B cell (primary cell): ENCODE data around the gene TMOD4. TPM values are rescaled to one million over a fixed set of nuclear protein-coding genes. Genes with fewer than 3 reads are reported as not detected.

Source experiments
- ATAC-seq: fragments of 200-7000 bp; cut with Tn5 transposase; one replicate; pipeline ENCODE4 v1.10.0; 2021; ENCODE audit warnings: low read depth, mild to moderate bottlenecking, moderate number of reproducible peaks, moderate library complexity
- CTCF ChIA-PET: fragments of 350-600 bp; sonication (Branson Sonifier 250); formaldehyde crosslinking; loops from one replicate; lab custom pipeline; 2021; ENCODE audit warnings: antibody characterized with exemption, inconsistent platforms; lab: Charles Lee
- POLR2A ChIA-PET: fragments of 350-600 bp; sonication (Branson Sonifier 250); formaldehyde crosslinking; loops from one replicate; lab custom pipeline; 2021; ENCODE audit warnings: antibody characterized with exemption; lab: Charles Lee
- DNase-seq: peaks from one replicate; pipeline ENCODE4 v3.0.0; 2013
- H2AFZ ChIP-seq: 2 replicates; pipeline ENCODE4 v1.6.1; 2012; ENCODE audit warnings: mild to moderate bottlenecking, low read depth, low read length; ENCODE audit not compliant: insufficient read depth, poor library complexity, severe bottlenecking
- H3K27ac ChIP-seq, 2 donors: 1 replicate in 1 of 2; 2 replicates in 1 of 2; pipeline ENCODE4 v1.5.1; 2012 to 2013; ENCODE audit warnings: low read length in 2 of 2, mild to moderate bottlenecking in 2 of 2, moderate library complexity in 1 of 2
- H3K27me3 ChIP-seq, 4 experiments: fragments of 200-600 bp in 1 of 4; sonication (generic) in 1 of 4; replicated peaks in 1 of 4; 1 replicate in 2 of 4; 2 replicates in 2 of 4; pipeline versions ENCODE4 v1.6.1 to v1.7.0; 2013 to 2016; ENCODE audit warnings: low read length in 3 of 4, mild to moderate bottlenecking in 2 of 4, mixed read lengths in 1 of 4, moderate library complexity in 1 of 4; ENCODE audit not compliant: insufficient read depth in 4 of 4, control insufficient read depth in 3 of 4; ENCODE audit errors: control extremely low read depth in 1 of 4
- H3K36me3 ChIP-seq, 2 experiments: replicated peaks in 1 of 2; 1 replicate in 1 of 2; 2 replicates in 1 of 2; pipeline versions ENCODE4 v1.6.1 to v1.7.1; 2013; ENCODE audit warnings: low read length in 1 of 2; ENCODE audit not compliant: insufficient read depth in 2 of 2, control insufficient read depth in 1 of 2; ENCODE audit errors: control extremely low read depth in 1 of 2, extremely low read depth in 1 of 2
- H3K4me1 ChIP-seq, 2 donors: fragments of 200-600 bp in 1 of 2; sonication (generic) in 1 of 2; 1 replicate in 1 of 2; 2 replicates in 1 of 2; pipeline versions ENCODE4 v1.5.1 to v1.6.1; 2013 to 2017; ENCODE audit warnings: low read length in 2 of 2; ENCODE audit not compliant: control insufficient read depth in 2 of 2, insufficient read depth in 2 of 2
- H3K4me2 ChIP-seq: replicated peaks from 2 replicates; pipeline ENCODE3; 2012; ENCODE audit warnings: mild to moderate bottlenecking, low read depth, low read length; ENCODE audit not compliant: poor library complexity, severe bottlenecking
- H3K4me3 ChIP-seq, 5 experiments: fragments of 200-600 bp in 1 of 5; sonication (generic) in 1 of 5; 1 replicate in 3 of 5; 2 replicates in 2 of 5; pipeline versions ENCODE4 v1.5.1 to v1.7.0; 2011 to 2016; ENCODE audit warnings: low read length in 4 of 5, mild to moderate bottlenecking in 4 of 5, low read depth in 2 of 5, control low read depth in 1 of 5, moderate library complexity in 1 of 5; ENCODE audit not compliant: insufficient read depth in 1 of 5; ENCODE audit errors: control extremely low read depth in 1 of 5, extremely low read depth in 1 of 5
- H3K79me2 ChIP-seq: fragments of 200-600 bp; sonication (generic); one replicate; pipeline ENCODE4 v1.6.0; 2016; ENCODE audit warnings: low read length; ENCODE audit not compliant: control insufficient read depth, insufficient read depth
- H3K9ac ChIP-seq: fragments of 200-600 bp; sonication (generic); 2 replicates; pipeline ENCODE4 v1.6.1; 2017; ENCODE audit warnings: mild to moderate bottlenecking, low read length, moderate library complexity
- H3K9me3 ChIP-seq, 3 donors: one replicate each; pipeline versions ENCODE4 v1.6.1 to v1.7.1; 2013; ENCODE audit warnings: low read length in 2 of 3; ENCODE audit not compliant: control insufficient read depth in 2 of 3, insufficient read depth in 1 of 3; ENCODE audit errors: control extremely low read depth in 1 of 3
- H4K20me1 ChIP-seq: 2 replicates; pipeline ENCODE4 v1.6.0; 2012; ENCODE audit warnings: mild to moderate bottlenecking, low read length; ENCODE audit not compliant: insufficient read depth, control insufficient read depth, poor library complexity, severe bottlenecking
- H3K27ac Mint-ChIP-seq: one replicate; pipeline ENCODE4 v1.8.0; 2021; ENCODE audit warnings: mixed read lengths
- H3K27me3 Mint-ChIP-seq: one replicate; pipeline ENCODE4 v1.8.0; 2021; ENCODE audit warnings: mixed read lengths
- H3K4me1 Mint-ChIP-seq: one replicate; pipeline ENCODE4 v1.8.0; 2021; ENCODE audit warnings: mixed read lengths
- H3K4me3 Mint-ChIP-seq: one replicate; pipeline ENCODE4 v1.8.0; 2021; ENCODE audit warnings: mixed read lengths
- H3K9me3 Mint-ChIP-seq: one replicate; pipeline ENCODE4 v1.8.0; 2022; ENCODE audit warnings: mixed read lengths; ENCODE audit not compliant: insufficient read depth
- CTCF ChIP-seq: fragments of 200-600 bp; IDR thresholded peaks from one replicate; pipeline ENCODE4 v1.8.0; 2022; ENCODE audit warnings: antibody characterized with exemption, mild to moderate bottlenecking
- EZH2 ChIP-seq: IDR thresholded peaks from 2 replicates; pipeline ENCODE4 v1.6.1; 2012; ENCODE audit warnings: borderline replicate concordance, low read depth, mild to moderate bottlenecking, moderate library complexity, low read length; ENCODE audit not compliant: insufficient read depth, poor library complexity, severe bottlenecking
- WGBS: methylation state at CpG from one replicate; pipeline ENCODE4 v1.1.5; 2013; ENCODE audit warnings: missing lambda C conversion rate; ENCODE audit not compliant: insufficient coverage; 5-methylcytosine and 5-hydroxymethylcytosine counted together
- intact Hi-C: fragments of 100-400 bp; cut with micrococcal nuclease; formaldehyde crosslinking; loops from one replicate; pipeline ENCODE4 v1.10.0; 2022
- polyA plus RNA-seq: library from polyadenylated mRNA; depleted of rRNA; stranded (reverse); fragments of >200 nt; gene quantifications from 2 replicates; pipeline ENCODE4 v1.2.3, GENCODE V29; 2012
- total RNA-seq, 2 donors: library from RNA; stranded (reverse); fragments of 120-200 nt in 1 of 2; gene quantifications; 1 replicate in 1 of 2; 2 replicates in 1 of 2; pipeline versions ENCODE4 v1.2.3 to v1.2.4, GENCODE V29; 2013 to 2022

Gene TMOD4
- total and polyA plus RNA-seq, 2 donors (not counting 1 experiment from before 2014, with no cell fraction given), result 1.7 to 3.5 TPM

GRCh38 chr1:151130987-151131586 lies 44.7 kb downstream of the TMOD4 start:
- Mint-ChIP-seq H3K27ac (peak overlapping the region; percentile 92), H3K9me3 (no peaks in the 10 kb centered on the region), H3K27me3 (no peaks in the 10 kb centered on the region), H3K4me1 (peaks cover 14% of the 10 kb centered on the region), H3K4me3 (peak overlapping the region; percentile 89)
- peaks cover 6 to 15% of the 10 kb centered on the region in 2 donors for H3K4me1 ChIP-seq
- no peaks in the 10 kb centered on the region for H3K9me3 ChIP-seq
- H3K79me2 ChIP-seq, result no peaks in the 10 kb centered on the region
- H3K9ac ChIP-seq, result peak overlapping the region; percentile 58
- H3K36me3 ChIP-seq, result no peaks in the 10 kb centered on the region
- WGBS, result 7% methylated on average over 44 of the region's 45 CpGs
- H2AFZ ChIP-seq, result peak overlapping the region; percentile 82
- ChIA-PET POLR2A (interaction anchor here (0.8 to 1.2 kb wide), 3 partner anchors 25 to 68 kb away, joined by 3 to 4 read pairs (median 3); partner anchors contain the start of genes PIP5K1A and TNFAIP8L2), CTCF (interaction anchor here (1.1 to 3.1 kb wide), 8 partner anchors 13 to 157 kb away, joined by 3 to 21 read pairs (median 5); partner anchors contain the start of genes CERS2 and TNFAIP8L2)
- H3K4me3 ChIP-seq, result peak overlapping the region in 4 of 5 experiments; percentile 42 to 58 (median 51)
- ATAC-seq (peak; percentile 100), DNase-seq (peak; percentile 89)
- intact Hi-C loops, result loop anchor here (1.0 to 2.0 kb wide), 3 partner anchors 15 to 60 kb away; partner anchors contain the start of genes SEMA6C and TNFAIP8L2
- peak overlapping the region; percentile 76 for H3K4me2 ChIP-seq
- H3K27me3 ChIP-seq, result peaks cover 0 to 4% (median 0%) of the 10 kb centered on the region in 4 experiments
- no peaks in the 10 kb centered on the region for H4K20me1 ChIP-seq
- peak overlapping the region; percentile 46 to 53 for H3K27ac ChIP-seq
- TF ChIP-seq EZH2, result no peak
- TF ChIP-seq CTCF, result no peak

- Histone ChIP-seq H3K9me3 (no peaks in the 10 kb centered on the region), H3K27ac (no peak overlapping the region), H3K4me3 (no peak overlapping the region), H2AFZ (no peak overlapping the region), H3K4me2 (no peak overlapping the region), H3K36me3 (peaks cover 0 to 6% of the 10 kb centered on the region in 2 experiments), H3K79me2 (no peaks in the 10 kb centered on the region), H4K20me1 (no peaks in the 10 kb centered on the region), H3K27me3 (peaks cover 0 to 4% (median 0%) of the 10 kb centered on the region in 4 experiments), H3K4me1 (peaks cover 6 to 15% of the 10 kb centered on the region in 2 donors), H3K9ac (no peak overlapping the region)
- Mint-ChIP-seq H3K4me3 (no peak overlapping the region), H3K27me3 (no peaks in the 10 kb centered on the region), H3K27ac (no peak overlapping the region), H3K4me1 (peaks cover 14% of the 10 kb centered on the region), H3K9me3 (no peaks in the 10 kb centered on the region)
- TF ChIP-seq EZH2 (no peak), CTCF (no peak)
- intact Hi-C loops, result no loop called here
- ChIA-PET POLR2A (interaction anchor here (0.7 kb wide), 1 partner anchor 14 kb away, joined by 10 read pairs; no protein-coding TSS in a partner anchor), CTCF (interaction anchor here (1.2 to 3.1 kb wide), 2 partner anchors 29 kb away, joined by 3 to 21 read pairs; no protein-coding TSS in a partner anchor)
- no peak for DNase-seq
- ATAC-seq, result no peak
- WGBS, result 92% methylated on average over 4 of the region's 6 CpGs
These were observed 47.0 kb downstream of the TMOD4 start for GRCh38 chr1:151128800-151129199.
